HG02970 (cell line): Measurements from ENCODE around the gene SHISA3.

Source experiments
- ATAC-seq: cut with Tn5 transposase; IDR thresholded peaks from one replicate; pipeline ENCODE4 v1.9.1; 2021; ENCODE audit warnings: mild to moderate bottlenecking, moderate library complexity, moderate number of reproducible peaks; ENCODE audit not compliant: unreplicated experiment, low FRiP score

The SHISA3 gene

DNA sequence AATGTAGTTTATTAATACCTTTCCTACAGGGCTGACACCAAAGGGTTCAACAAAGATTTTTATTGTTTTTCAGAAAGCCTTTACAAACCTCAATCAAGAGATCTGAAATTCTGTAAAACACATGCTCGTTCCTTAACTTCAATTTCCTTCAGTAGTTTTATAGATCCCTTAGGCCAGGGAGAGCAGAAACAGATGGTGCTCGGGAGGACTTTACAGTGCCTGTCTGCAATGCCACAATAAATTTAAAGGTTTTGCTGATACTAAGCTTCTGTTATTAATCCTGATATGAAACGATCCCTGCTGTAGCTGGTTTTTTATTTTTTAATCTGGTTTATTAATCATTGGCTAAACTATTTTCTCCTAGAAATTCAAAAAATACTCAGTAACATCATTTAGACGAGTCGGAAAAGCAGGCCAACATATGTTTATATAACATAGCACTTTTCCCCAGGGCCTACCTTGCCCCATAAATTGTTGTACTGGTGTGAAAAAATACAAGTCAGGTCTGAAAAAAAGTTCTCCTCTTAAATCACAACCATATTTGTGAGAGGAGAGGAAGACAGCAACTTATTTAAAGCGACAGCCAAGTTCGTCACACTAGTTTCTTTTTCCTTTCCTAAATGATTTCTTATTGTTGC is 39.8 kb downstream of the SHISA3 start:
- no peak for ATAC-seq

DNA sequence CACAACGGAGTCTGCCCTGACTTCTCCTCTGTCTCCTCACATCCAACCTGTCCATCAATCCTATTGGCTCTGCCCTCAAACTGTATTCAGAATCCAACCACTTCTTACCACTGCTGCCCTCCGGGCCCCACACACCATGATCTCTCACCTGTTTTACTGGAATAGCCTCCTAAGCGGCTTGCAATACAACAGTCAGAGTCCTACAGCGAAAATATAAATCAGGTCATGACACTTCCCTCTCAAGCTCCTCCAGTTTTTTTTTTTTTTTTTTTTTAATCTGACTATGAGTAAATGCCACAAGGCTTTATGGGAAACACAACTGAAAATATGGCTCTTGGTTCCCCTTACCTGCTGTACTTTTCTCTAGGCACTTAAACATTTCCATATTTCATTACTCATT is 42.8 kb downstream of the SHISA3 start:
- ATAC-seq, result no peak

DNA sequence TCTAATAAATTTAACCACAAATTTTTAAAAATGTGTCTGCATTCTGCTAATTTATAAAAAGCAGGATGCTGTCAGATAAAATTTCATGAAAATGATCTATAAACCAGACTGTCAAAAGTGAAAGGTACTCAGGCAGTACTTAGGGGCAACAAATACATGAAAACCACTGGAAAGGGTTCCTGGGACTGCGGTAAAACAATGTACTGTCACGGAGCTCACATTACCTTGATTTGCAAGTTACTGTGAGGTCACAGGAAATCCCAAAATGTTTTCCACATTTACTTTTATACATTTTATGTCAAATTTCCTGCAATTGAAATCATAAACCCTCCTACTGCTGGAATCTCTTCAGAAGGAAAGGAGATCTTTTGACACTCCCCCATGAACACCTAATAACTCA is 45.3 kb downstream of the SHISA3 start:
- ATAC-seq, result no peak

DNA sequence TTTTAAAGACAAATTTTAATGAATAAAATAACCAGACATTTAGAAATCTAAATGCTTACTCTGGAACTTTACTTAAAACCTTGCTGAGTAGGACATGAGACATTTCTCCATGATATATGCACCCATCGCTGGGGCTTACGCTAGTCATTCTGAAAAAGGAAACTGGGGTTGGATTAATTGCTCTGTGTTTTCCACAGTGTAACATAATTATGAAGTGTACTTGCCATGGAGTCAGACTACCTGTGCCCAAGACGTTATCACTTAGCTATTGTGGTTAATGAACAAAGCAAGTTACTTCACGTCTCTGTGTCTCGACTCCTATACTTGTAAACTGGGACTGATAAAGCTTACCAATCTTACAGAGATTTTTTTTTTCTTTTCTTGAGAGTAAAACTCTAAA is 47.8 kb downstream of the SHISA3 start:
- no peak for ATAC-seq

DNA sequence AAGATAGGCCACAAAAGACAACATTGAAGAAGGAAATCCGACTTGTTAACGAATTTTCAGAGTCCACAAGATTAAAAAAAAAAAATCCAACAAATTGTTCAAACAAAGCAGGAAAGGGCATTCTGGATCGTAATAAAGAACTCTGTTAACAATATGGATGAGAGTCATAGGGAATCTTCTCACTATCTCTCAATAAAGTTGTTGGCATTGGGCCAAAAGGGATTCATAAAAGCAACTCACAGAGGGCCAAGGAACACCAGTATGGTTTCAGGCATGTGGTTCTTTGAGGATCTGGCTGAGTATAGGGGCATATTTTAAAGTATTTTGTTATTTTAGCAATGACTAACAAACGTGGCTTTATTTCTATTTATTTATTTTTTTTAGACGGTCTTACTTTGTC is 49.5 kb downstream of the SHISA3 start:
- ATAC-seq, result no peak
